GM18909 (cell line): ENCODE data around the gene TMEM132A.
"Not testable (repeated sequence)": the region's sequence is repeated elsewhere in the genome, so short reads cannot be mapped to it uniquely, and the experiment has no call there.

ENCODE experiments used
- ATAC-seq: cut with Tn5 transposase; IDR thresholded peaks from one replicate; pipeline ENCODE4 v1.9.1; 2021; ENCODE audit warnings: mild to moderate bottlenecking; ENCODE audit not compliant: unreplicated experiment, poor library complexity

Gene TMEM132A

DNA sequence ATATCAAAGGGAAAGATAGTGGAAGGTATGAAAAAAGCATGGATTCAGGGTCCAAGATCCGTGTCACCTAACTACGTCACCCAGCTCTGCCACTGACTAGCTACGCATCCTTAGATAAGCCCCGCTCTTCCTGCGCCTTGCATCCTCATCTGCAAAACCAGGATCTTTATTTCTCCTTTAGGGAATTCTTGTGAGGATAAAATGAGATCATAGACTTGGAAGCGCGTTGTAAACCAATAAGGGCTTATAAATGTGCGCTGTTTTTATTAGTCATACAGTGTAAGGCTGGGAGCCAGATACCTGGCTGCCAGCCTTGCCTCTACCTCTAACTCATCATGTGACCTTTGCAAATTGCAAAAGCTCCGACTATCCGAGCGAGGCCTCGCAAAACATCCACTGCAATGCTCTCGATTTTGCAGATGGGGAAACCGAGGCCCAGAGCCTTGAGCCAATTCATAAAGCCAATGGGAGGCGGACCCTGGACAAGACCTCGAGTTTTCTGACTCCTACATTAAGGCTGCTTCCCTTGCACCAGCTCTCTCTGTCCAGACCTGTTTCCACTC, 18.6 kb upstream of the TMEM132A start:
- ATAC-seq = no peak

DNA sequence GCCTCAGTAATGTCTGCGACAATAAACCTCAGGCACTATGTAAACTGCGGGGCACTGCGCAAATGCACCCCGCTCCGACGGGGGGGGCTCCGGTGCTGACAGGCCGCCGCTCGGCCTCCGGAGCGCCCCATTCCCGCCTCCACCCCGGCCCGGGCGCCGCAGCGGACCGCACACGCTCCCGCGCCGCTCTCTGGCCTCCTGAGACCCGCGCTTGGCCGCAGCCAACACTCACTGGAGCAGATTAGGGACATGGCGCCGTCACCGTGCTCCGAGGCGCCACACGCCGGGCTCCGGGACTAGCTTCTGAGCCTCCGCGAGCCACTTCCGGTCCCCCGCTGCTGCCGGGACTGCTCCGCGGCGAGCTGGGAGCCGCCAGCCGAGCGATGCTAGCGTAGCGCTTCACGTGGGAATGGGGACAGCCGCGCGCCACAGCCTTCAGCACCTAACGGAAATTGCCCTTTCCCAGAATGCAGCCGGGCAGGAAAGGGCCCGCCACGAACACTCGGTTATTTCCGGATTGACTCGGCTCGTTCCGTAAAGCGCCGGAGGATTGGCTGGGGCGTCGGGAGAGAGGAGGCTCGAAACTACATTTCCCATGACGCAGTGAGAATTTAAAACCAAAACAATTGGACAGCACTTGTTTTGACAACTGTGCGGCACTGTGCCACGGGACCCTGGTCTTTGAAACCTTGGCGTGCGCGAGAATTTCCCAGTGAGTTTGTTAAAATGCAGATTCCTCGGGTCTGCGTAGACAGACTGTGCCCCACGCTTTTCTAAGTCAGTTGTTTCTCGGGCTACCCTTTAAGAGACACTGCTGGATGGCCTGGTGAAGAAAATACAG, 17.9 kb upstream of the TMEM132A start, which contains the start of gene PRPF19:
PRPF19 (minus strand) TSS at position 454 of the 841 bp plus-strand sequence; CDS start at position 251, 203 bp downstream.
- ATAC-seq = peak; percentile 84

DNA sequence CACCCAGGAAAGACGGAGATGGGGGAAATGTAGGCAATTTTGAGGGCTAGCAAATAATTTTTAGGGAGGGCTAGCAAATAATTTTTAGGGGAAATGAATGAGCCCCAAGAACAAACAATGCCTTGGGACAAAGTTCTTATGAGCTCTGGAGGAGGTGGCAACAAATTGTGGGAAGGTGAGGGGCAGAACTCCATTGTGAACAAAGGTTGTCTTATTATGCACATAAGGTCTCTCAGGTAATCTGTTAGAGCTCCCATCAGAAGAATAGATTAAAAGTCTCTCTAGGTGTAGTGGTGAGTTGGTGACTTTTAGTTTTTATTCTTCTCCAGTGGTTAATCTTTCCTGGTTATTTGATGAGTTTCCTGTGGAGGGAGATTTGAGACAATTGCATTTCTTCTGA, 15.5 kb upstream of the TMEM132A start:
- no peak for ATAC-seq

DNA sequence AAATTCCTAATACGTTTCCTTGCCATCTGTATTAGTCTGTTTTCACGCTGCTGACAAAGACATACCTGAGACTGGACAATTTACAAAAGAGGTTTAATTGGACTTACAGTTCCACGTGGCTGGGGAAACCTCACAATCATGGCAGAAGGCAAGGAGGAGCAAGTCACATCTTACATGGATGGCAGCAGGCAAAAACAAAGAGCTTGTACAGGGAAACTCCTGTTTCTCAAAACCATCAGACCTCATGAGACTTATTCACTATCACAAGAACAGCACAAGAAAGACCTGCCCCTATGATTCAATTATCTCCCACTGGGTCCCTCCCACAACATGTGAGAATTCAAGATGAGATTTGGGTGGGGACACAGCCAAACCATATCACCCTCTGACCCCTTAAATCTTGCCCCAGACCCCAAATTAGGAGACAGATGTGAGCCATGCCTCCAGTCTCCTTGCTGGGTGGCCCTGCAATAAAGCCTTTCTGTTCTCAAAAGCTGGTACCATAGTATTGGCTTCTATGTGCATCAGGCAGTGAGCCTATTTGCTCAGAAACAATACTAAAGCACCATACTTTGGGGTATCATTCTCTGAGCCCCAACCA, 14.5 kb upstream of the TMEM132A start:
- ATAC-seq = not testable (repeated sequence)

DNA sequence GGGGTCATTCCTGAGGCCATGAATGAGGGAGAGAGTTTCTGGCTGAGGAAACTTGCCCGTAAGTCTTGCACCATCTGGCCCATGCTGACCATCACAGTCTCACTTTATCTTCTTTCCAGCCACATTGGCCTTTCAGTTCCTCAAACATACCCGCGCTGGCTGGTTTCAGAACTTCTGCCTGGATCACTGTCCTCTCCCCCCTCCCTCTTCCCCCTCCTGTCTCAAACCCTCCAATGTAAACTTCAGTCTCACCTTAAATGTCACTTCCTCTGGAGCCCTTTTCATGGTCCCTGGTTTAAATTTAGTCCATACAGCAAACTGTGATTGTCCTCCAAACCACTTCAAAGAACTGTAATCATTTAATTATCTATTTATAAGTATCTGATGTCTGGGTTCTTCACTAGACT, 14.0 kb upstream of the TMEM132A start:
- ATAC-seq = peak; percentile 45

DNA sequence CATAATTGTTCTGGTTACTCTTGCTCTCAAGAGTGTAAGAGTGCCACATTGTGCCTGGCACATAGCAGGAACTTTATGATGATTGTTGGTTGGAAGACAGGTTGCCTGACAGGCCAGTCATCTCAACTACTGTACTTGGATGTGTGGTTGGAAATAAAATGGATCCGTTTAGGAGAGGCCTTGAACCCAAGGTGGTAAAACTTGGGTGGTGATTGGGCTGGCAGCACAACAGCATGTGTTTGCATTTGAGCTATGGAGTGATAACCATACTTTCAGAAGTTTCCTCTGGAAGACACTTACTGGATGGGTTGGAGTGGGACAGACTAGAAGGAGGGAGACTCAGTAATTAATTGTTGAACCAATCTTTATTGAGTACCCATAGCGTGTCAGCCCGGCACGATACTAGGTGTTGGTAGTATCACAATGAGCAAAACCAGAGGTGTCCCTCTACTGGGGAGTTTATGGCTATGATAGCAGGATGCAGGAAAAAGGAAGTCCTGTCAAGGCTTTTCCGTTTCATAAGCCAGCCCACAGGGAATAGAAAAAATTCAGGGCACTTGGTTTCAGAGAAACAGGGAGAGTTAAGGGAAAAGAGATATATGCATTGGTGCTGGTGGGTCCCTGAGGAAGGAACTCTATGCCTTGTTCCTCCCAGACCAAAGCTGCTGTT, 13.4 kb upstream of the TMEM132A start:
- ATAC-seq = no peak

DNA sequence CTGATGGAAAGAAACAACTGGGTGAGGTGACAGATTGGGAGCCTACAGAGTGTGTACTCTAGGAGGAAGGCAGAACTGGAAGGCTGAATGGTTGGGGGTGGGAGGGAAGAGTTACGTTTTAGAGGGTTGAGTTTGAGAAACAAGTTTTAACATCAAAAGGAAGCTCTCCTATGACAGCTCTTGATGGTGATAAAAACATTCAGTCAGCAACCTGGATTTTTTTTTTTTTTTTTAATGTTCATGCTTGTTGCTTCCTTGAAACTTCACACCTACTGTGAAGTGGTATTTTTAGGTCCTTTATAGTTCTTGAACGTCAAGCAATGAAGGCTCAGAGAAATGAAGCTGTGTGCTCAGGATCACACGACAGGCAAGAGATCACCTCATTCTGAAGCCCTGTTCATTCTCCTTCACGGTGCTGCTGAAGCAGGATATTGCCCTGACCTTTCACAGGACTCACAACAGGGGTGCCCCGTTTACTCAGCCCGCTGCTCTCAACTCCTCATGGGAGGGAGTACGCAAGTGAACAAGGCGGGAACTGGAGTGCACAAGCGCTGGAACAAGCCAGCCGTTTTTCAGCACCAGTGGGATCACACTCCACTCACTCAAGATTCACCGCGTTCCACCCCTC, 11.9 kb upstream of the TMEM132A start:
- no peak for ATAC-seq

DNA sequence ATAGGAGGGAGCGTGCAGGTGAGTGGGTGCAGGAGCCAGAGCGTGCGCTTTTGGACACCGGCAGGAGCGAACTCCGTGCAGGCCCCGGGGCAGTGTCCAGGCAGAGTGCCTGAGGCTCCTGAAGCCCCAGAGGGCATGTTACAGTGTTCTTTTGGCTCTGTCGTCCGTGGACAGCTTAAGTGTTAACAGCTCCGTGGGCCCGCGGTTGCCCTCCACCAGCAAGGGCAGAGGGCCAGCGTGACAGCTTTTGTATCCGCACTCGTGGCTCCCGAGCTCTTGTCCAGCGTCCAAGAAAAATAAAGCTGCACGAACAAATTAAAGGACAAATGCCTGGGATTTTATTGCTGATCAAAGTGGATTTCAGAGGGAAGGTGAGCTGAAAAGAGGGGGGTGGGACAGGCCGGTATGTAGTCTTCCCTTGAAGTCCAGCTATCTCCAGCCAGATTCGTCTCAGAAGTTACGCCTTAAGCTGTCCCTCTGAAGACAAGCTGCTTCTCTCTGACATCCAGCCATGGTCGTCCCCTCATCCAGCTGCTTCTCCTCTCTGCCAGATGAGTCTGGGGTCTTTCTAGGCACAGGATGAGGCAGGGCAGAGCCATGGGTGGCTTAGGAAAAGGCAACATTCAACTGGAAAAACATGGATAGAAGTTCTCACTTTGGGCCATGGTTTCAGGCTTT, 11.3 kb upstream of the TMEM132A start:
- no peak for ATAC-seq

DNA sequence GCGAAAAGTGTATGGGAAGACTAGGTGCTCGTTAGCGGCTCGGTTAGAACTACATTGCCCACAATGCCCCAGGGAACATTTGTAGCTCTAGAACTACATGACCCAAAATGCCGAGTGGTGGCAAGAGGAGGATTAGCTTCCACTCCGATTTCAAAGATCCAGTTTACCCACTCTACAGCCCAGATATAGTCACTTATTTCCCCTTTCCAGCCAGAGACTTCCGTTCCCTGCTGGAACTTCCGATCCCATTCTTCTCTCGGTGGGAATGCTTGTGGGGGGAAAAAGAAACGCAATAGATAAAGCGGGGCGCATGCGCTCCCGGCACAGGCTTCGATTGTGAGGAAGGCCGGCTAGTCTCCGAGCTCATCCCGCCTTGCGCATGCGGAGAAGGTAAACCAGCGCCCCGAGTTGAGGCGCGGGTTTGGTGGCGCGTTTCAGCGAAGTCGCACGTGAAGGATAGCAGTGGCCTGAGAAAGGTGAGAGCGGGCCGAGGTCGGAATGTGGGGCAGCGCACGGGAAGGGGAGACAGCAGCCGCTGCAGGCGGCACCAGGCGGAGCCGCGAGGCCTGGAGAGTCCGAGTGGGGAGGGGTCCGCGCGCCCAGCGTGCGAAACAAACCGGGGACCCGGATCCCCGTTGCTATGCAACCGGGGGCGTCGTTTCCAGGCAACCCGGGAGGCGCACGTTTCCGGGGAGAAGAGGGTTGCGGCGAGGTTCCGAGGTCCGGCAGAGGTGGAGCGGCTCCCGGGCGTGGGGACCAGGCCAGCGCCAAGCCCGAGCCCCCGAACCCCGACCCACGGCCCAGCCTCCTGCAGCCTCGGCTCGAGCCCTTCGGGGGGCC, 10.2 kb upstream of the TMEM132A start, which contains the start of gene TMEM109:
TMEM109 (plus strand) TSS at position 366 of the 840 bp plus-strand sequence. CDS start 5,536 bp downstream, outside the sequence.
- peak; percentile 40 for ATAC-seq

DNA sequence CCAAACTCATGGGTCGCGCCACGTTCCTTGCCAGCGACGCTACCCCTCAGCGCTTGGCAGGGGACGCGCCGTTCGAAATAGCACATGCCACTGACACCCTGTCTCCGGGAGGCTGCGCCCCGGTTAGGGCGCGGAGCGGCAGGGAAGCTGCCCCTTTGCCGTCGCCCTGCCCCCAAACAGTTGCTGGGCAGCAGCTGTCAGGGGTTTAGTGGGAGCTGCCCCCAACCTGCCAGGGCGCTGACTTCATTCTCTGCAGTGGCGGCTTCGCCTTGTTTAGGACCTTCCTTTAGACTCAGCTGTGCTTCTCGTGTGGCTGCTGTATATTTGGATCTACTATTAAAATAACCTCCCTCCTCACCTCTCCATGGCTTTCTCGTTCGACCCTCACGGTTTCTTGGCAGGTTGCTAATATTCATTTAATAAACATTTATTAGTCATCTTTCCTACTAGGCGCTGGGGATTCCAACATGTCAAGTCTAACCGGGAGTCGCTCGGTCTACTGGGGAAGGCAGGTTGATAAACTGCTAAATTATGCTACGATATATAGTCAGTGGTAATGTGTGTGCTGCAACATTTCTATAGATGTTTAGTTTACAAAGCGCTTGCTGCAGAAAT, 9.5 kb upstream of the TMEM132A start:
- peak; percentile 1 for ATAC-seq

DNA sequence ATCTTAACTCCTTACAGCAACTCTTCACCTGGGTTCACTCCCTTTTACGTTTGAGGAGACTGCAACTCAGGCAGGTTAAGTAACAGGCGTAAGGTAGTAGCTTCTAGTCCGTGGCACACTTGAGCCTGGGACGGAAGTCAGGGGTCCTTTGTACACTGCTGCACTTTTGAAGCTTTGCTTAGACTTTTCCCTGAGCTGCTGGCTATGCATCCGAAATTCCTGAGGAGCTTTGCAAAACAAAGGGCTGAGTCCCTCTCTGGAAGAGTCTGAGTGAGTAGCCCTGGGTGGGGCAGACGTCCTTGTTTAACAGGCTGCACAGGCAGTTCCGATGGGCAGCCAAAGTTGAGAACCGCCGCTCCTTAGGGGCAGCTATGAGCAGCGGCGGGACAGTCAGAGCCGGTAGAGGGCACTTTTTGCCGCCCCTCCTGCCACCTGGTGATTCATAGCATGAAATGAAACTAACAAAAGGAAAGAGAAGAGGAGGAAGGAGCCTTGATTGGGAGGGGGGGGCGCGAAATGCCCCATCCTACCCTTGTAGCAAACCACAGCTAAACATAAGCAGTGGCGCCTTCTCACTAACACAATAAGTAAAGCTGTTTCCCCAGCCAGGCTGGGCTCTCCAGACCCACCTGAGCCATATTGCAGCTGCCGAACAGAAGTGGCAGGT, 8.9 kb upstream of the TMEM132A start:
- peak; percentile 53 for ATAC-seq

DNA sequence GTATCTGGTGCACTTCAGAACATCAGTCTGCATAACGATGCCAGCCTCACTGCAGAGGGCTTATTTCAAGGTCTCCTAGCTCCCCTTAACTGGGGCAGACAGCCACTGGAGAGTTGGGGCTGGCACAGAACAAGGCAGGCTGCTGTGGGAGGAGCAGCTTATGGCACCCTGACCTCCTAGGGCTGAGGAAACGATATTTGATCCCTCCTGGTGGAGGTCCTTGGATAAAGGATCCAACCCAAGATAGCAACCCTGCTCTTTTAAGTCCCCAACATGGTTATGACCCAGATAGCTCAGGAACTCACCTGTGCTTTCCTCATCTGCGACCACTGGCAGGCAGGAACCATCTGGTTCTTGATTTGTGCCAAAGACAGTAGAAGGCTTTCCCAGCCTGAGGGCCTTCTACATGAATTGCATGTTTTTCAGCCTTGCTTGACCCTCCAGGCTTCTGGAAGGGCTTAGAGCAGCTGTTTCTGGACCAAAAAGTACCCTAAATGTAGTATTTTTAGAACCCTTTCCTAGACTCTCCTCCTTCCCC, 7.5 kb upstream of the TMEM132A start:
- no peak for ATAC-seq

DNA sequence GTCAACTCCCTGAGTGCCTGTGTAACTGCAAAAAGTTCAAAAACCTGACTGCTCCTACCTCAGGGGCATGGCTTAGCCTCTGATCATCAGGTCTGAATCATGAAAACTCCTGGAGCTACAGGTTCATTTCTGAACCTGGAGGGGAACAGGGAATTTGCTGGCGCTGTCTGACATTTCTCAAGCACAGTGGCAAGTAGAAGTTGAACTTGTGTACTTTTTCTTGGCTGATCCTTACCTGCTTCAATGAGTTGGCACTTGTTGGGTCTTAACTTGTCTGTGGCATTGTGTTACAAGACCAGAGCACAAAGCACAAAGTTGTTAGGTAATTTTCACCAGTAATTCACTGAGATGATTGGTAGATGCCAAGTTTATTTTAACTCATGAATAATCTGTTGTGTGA, 7.0 kb upstream of the TMEM132A start:
- ATAC-seq = no peak

DNA sequence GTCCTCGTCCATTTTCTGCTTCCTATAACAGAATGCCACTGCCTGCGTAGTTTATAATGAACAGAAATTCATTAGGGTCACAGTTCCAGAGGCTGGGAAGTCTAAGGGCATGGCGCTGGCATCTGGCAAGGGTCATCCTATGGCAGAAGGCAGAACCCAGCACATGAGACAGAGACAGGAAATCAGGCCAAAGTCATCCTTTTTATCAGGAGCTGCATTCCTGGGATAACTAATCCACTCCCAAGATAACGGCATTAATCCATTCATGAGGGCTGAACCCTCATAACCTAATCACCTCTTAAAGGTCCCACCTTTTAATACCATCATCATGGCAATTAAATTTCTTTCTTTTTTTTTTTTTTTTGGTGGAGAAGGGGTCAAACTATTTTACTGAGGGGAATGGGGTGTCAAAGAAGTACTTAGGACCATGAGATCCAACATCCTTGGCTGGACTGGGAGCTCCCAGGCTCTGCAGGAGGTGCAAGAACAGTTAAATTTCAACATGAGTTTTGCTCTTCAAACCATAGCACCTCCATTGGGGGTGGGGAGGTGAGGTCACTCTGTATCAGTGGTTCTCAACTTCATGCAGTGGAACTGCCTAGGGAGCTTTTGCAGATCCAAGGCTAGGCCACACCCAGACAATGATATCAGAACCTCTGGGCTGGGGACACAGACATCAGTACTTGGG, 5.9 kb upstream of the TMEM132A start:
- ATAC-seq = no peak

DNA sequence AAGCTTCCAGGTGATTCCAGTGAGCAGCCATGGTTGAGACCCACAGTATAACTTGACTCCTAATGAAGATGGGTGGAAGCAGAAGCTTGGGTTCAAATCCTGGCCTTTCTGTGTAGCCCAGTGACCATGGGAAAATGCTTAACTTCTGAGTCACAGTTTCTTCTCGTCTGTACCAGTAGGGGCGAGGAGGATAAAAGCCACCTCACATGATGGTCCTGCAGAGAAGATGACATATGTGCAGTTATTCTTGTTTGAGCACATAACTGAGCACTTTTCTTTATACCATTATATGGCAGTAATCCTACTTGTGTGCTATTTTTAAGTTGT, 5.4 kb upstream of the TMEM132A start:
- no peak for ATAC-seq

DNA sequence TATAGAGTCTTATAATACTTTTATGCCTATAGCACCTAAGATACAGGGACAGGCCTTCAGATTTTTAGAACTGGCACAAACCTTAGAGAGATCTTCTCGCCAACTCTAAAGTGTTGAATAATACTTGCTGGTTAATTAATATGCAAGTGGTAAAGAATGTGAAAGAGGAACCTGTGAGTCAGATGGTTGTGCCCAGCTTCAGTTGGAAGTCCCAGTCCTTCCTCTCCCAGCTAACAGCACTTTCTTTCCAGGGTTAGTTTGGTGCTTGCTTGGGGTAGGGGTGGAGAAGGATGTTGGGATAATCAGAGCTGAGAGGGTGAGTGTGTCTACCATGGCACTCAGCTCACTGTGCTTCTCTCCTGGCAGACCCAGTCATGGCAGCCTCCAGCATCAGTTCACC, 4.9 kb upstream of the TMEM132A start:
- ATAC-seq = no peak

DNA sequence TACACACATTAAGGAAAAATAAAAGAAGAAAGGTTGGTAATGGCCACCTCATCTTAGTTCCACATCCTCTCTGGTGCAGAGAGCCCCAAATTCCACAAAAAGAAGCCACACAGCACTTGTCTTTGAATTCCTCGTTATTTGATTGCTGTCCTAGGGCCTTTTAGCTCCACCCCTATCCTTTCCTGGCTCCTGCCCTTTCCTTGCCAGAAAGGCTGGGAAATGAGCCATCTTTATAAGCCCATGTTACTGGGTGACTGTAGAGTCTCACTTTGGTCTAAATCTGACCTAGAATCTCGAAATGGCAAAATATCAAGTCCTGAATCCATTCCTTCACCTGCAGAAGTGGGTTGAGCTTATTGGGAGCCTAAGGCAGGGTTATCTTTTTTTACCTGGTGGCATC, 4.3 kb upstream of the TMEM132A start:
- ATAC-seq = no peak
